ENCODE measurements around the gene SETDB2. TPM values are rescaled to one million over a fixed set of nuclear protein-coding genes. Genes with fewer than 3 reads are reported as not detected.

Gene SETDB2
- total RNA-seq, 2 donors from 2014 or later: 9.0 to 17.6 TPM

GRCh38 chr13:49452725-49453457, 8.8 kb downstream of the SETDB2 start:
- H3K4me1 ChIP-seq (replicated peaks): no peaks in the 10 kb centered on the region
- H3K36me3 ChIP-seq: no peaks in the 10 kb centered on the region
- H3K4me3 ChIP-seq: no peak overlapping the region
- H3K27me3 ChIP-seq (replicated peaks; ENCODE audit: insufficient read depth): no peaks in the 10 kb centered on the region
- 78% methylated on average over 8 of the region's 8 CpGs for WGBS
- TF ChIP-seq POLR2AphosphoS5 (IDR thresholded peaks at IDR 0.05) (no peak), POLR2A (IDR thresholded peaks at IDR 0.05) (no peak), CTCF (IDR thresholded peaks at IDR 0.05) (no peak)
- intact Hi-C loops (cut with DNase I): no loop called here
- no peak for DNase-seq (ENCODE audit: low spot score)
- no peak overlapping the region for H3K27ac ChIP-seq
- no peaks in the 10 kb centered on the region for H3K9me3 ChIP-seq

GRCh38 chr13:49453465-49453864, 9.4 kb downstream of the SETDB2 start:
- H3K4me1 ChIP-seq (replicated peaks): no peaks in the 10 kb centered on the region
- WGBS: 85% methylated on average over 7 of the region's 7 CpGs
- no peak overlapping the region for H3K27ac ChIP-seq
- no peaks in the 10 kb centered on the region for H3K27me3 ChIP-seq (replicated peaks; ENCODE audit: insufficient read depth)
- intact Hi-C loops (cut with DNase I): no loop called here
- no peak for DNase-seq (ENCODE audit: low spot score)
- no peak overlapping the region for H3K4me3 ChIP-seq
- no peak for TF ChIP-seq POLR2AphosphoS5 (IDR thresholded peaks at IDR 0.05)
- no peak for TF ChIP-seq POLR2A (IDR thresholded peaks at IDR 0.05)
- TF ChIP-seq CTCF (IDR thresholded peaks at IDR 0.05): no peak
- no peaks in the 10 kb centered on the region for H3K9me3 ChIP-seq
- H3K36me3 ChIP-seq: no peaks in the 10 kb centered on the region

- WGBS: 75% methylated on average over 4 of the region's 4 CpGs
- intact Hi-C loops (cut with DNase I): no loop called here
- no peak for DNase-seq (ENCODE audit: low spot score)
- no peak for TF ChIP-seq POLR2AphosphoS5 (IDR thresholded peaks at IDR 0.05)
- TF ChIP-seq CTCF (IDR thresholded peaks at IDR 0.05): no peak
- TF ChIP-seq POLR2A (IDR thresholded peaks at IDR 0.05): no peak
- no peak overlapping the region for H3K4me3 ChIP-seq
- no peaks in the 10 kb centered on the region for H3K27me3 ChIP-seq (replicated peaks; ENCODE audit: insufficient read depth)
- H3K36me3 ChIP-seq: no peaks in the 10 kb centered on the region
- H3K4me1 ChIP-seq (replicated peaks): no peaks in the 10 kb centered on the region
- H3K27ac ChIP-seq: no peak overlapping the region
- H3K9me3 ChIP-seq: no peaks in the 10 kb centered on the region
Measured at GRCh38 chr13:49454388-49455006, 10.4 kb downstream of the SETDB2 start.

- no peak for DNase-seq (ENCODE audit: low spot score)
- TF ChIP-seq CTCF (IDR thresholded peaks at IDR 0.05) (no peak), POLR2A (IDR thresholded peaks at IDR 0.05) (no peak), POLR2AphosphoS5 (IDR thresholded peaks at IDR 0.05) (no peak)
- H3K9me3 ChIP-seq: no peaks in the 10 kb centered on the region
- H3K4me3 ChIP-seq: no peak overlapping the region
- no peaks in the 10 kb centered on the region for H3K36me3 ChIP-seq
- H3K27ac ChIP-seq: no peak overlapping the region
- H3K27me3 ChIP-seq (replicated peaks; ENCODE audit: insufficient read depth): no peaks in the 10 kb centered on the region
- H3K4me1 ChIP-seq (replicated peaks): no peaks in the 10 kb centered on the region
- intact Hi-C loops (cut with DNase I): no loop called here
Measured at GRCh38 chr13:49455007-49455398, 10.9 kb downstream of the SETDB2 start.

GRCh38 chr13:49456156-49456555, 12.1 kb downstream of the SETDB2 start:
- Histone ChIP-seq H3K27ac (no peak overlapping the region), H3K9me3 (no peaks in the 10 kb centered on the region), H3K36me3 (no peaks in the 10 kb centered on the region), H3K4me1 (replicated peaks) (no peaks in the 10 kb centered on the region), H3K27me3 (replicated peaks; ENCODE audit: insufficient read depth) (no peaks in the 10 kb centered on the region), H3K4me3 (no peak overlapping the region)
- DNase-seq (ENCODE audit: low spot score): no peak
- TF ChIP-seq POLR2A (IDR thresholded peaks at IDR 0.05) (no peak), POLR2AphosphoS5 (IDR thresholded peaks at IDR 0.05) (no peak), CTCF (IDR thresholded peaks at IDR 0.05) (no peak)
- 100% methylated on average over 1 of the region's 1 CpG for WGBS
- intact Hi-C loops (cut with DNase I): no loop called here

Data from prostate gland (tissue), 2 donors.